ENCODE measurements around the gene IFNAR1. TPM values are rescaled to one million over a fixed set of nuclear protein-coding genes. Genes with fewer than 3 reads are reported as not detected.
A peak's percentile ranks its signal among the peaks of the same experiment; 100 is the strongest.
"Not testable (repeated sequence)": the region's sequence is repeated elsewhere in the genome, so short reads cannot be mapped to it uniquely, and the experiment has no call there.

The IFNAR1 gene
- total RNA-seq, 1 donor: 12.4 TPM

- peaks cover 61% of the 10 kb centered on the region for H3K4me1 ChIP-seq (ENCODE audit: insufficient read depth, low read length)
- H3K9me3 ChIP-seq (ENCODE audit: low read depth, low read length): peaks cover 8% of the 10 kb centered on the region
- no peaks in the 10 kb centered on the region for H3K27me3 ChIP-seq (ENCODE audit: insufficient read depth, low read length)
- H3K4me3 ChIP-seq (ENCODE audit: low read length): no peak overlapping the region
Measured at GRCh38 chr21:33371366-33371765, 46.6 kb downstream of the IFNAR1 start.

GRCh38 chr21:33372582-33372981 is 47.8 kb downstream of the IFNAR1 start:
- H3K9me3 ChIP-seq (ENCODE audit: low read depth, low read length): peaks cover 2% of the 10 kb centered on the region
- H3K27me3 ChIP-seq (ENCODE audit: insufficient read depth, low read length): no peaks in the 10 kb centered on the region
- peaks cover 67% of the 10 kb centered on the region for H3K4me1 ChIP-seq (ENCODE audit: insufficient read depth, low read length)
- H3K4me3 ChIP-seq (ENCODE audit: low read length): no peak overlapping the region

- H3K9me3 ChIP-seq (ENCODE audit: low read depth, low read length): no peaks in the 10 kb centered on the region
- peaks cover 70% of the 10 kb centered on the region for H3K4me1 ChIP-seq (ENCODE audit: insufficient read depth, low read length)
- H3K27me3 ChIP-seq (ENCODE audit: insufficient read depth, low read length): no peaks in the 10 kb centered on the region
- no peak overlapping the region for H3K4me3 ChIP-seq (ENCODE audit: low read length)
Measured at GRCh38 chr21:33373451-33373850, 48.7 kb downstream of the IFNAR1 start.

- no peaks in the 10 kb centered on the region for H3K9me3 ChIP-seq (ENCODE audit: low read depth, low read length)
- H3K4me1 ChIP-seq (ENCODE audit: insufficient read depth, low read length): peaks cover 73% of the 10 kb centered on the region
- no peaks in the 10 kb centered on the region for H3K27me3 ChIP-seq (ENCODE audit: insufficient read depth, low read length)
- no peak overlapping the region for H3K4me3 ChIP-seq (ENCODE audit: low read length)
Measured at GRCh38 chr21:33374080-33374449, 49.3 kb downstream of the IFNAR1 start.

GRCh38 chr21:33374450-33375096 is 49.8 kb downstream of the IFNAR1 start:
- Histone ChIP-seq H3K4me3 (ENCODE audit: low read length) (no peak overlapping the region), H3K4me1 (ENCODE audit: insufficient read depth, low read length) (peaks cover 76% of the 10 kb centered on the region), H3K9me3 (ENCODE audit: low read depth, low read length) (no peaks in the 10 kb centered on the region), H3K27me3 (ENCODE audit: insufficient read depth, low read length) (no peaks in the 10 kb centered on the region)

- Histone ChIP-seq H3K9me3 (ENCODE audit: low read depth, low read length) (no peaks in the 10 kb centered on the region), H3K4me1 (ENCODE audit: insufficient read depth, low read length) (peaks cover 80% of the 10 kb centered on the region), H3K27me3 (ENCODE audit: insufficient read depth, low read length) (no peaks in the 10 kb centered on the region), H3K4me3 (ENCODE audit: low read length) (no peak overlapping the region)
Measured at GRCh38 chr21:33375101-33375644, 50.4 kb downstream of the IFNAR1 start.

GRCh38 chr21:33377221-33377920 is 52.6 kb downstream of the IFNAR1 start:
- H3K4me3 ChIP-seq (ENCODE audit: low read length): no peak overlapping the region
- H3K27me3 ChIP-seq (ENCODE audit: insufficient read depth, low read length): no peaks in the 10 kb centered on the region
- H3K9me3 ChIP-seq (ENCODE audit: low read depth, low read length): no peaks in the 10 kb centered on the region
- H3K4me1 ChIP-seq (ENCODE audit: insufficient read depth, low read length): peaks cover 86% of the 10 kb centered on the region

GRCh38 chr21:33378081-33378480 is 53.3 kb downstream of the IFNAR1 start:
- H3K9me3 ChIP-seq (ENCODE audit: low read depth, low read length): no peaks in the 10 kb centered on the region
- H3K4me1 ChIP-seq (ENCODE audit: insufficient read depth, low read length): peaks cover 87% of the 10 kb centered on the region
- H3K27me3 ChIP-seq (ENCODE audit: insufficient read depth, low read length): no peaks in the 10 kb centered on the region

GRCh38 chr21:33379934-33380333 is 55.2 kb downstream of the IFNAR1 start:
- H3K4me1 ChIP-seq (ENCODE audit: insufficient read depth, low read length): peaks cover 88% of the 10 kb centered on the region
- not testable (repeated sequence) for H3K9me3 ChIP-seq (ENCODE audit: low read depth, low read length); H3K4me3 ChIP-seq (ENCODE audit: low read length); H3K27me3 ChIP-seq (ENCODE audit: insufficient read depth, low read length)

More at GRCh38 chr21:33378081-33378480, 53.3 kb downstream of the IFNAR1 start:
- H3K4me3 ChIP-seq (ENCODE audit: low read length): no peak overlapping the region

- Histone ChIP-seq H3K9me3 (ENCODE audit: low read depth, low read length) (no peaks in the 10 kb centered on the region), H3K4me1 (ENCODE audit: insufficient read depth, low read length) (peaks cover 88% of the 10 kb centered on the region), H3K4me3 (ENCODE audit: low read length) (no peak overlapping the region), H3K27me3 (ENCODE audit: insufficient read depth, low read length) (no peaks in the 10 kb centered on the region)
Measured at GRCh38 chr21:33380483-33380998, 55.8 kb downstream of the IFNAR1 start.

GRCh38 chr21:33381381-33381780 is 56.6 kb downstream of the IFNAR1 start:
- not testable (repeated sequence) for H3K9me3 ChIP-seq (ENCODE audit: low read depth, low read length); H3K27me3 ChIP-seq (ENCODE audit: insufficient read depth, low read length); H3K4me3 ChIP-seq (ENCODE audit: low read length)
- peaks cover 93% of the 10 kb centered on the region for H3K4me1 ChIP-seq (ENCODE audit: insufficient read depth, low read length)

- Histone ChIP-seq H3K9me3 (ENCODE audit: low read depth, low read length) (no peaks in the 10 kb centered on the region), H3K4me3 (ENCODE audit: low read length) (peak overlapping the region; percentile 12), H3K27me3 (ENCODE audit: insufficient read depth, low read length) (peaks cover 4% of the 10 kb centered on the region), H3K4me1 (ENCODE audit: insufficient read depth, low read length) (peaks cover 99% of the 10 kb centered on the region)
Measured at GRCh38 chr21:33383056-33383888, 58.5 kb downstream of the IFNAR1 start.

- no peaks in the 10 kb centered on the region for H3K9me3 ChIP-seq (ENCODE audit: low read depth, low read length)
- peaks cover 99% of the 10 kb centered on the region for H3K4me1 ChIP-seq (ENCODE audit: insufficient read depth, low read length)
- peaks cover 4% of the 10 kb centered on the region for H3K27me3 ChIP-seq (ENCODE audit: insufficient read depth, low read length)
- H3K4me3 ChIP-seq (ENCODE audit: low read length): no peak overlapping the region
Measured at GRCh38 chr21:33384841-33385331, 60.1 kb downstream of the IFNAR1 start.

GRCh38 chr21:33386222-33386784 is 61.5 kb downstream of the IFNAR1 start:
- no peaks in the 10 kb centered on the region for H3K9me3 ChIP-seq (ENCODE audit: low read depth, low read length)
- peaks cover 99% of the 10 kb centered on the region for H3K4me1 ChIP-seq (ENCODE audit: insufficient read depth, low read length)
- H3K27me3 ChIP-seq (ENCODE audit: insufficient read depth, low read length): peaks cover 4% of the 10 kb centered on the region
- no peak overlapping the region for H3K4me3 ChIP-seq (ENCODE audit: low read length)
